ENCODE data around the gene PPIP5K1.

The PPIP5K1 gene

GRCh38 chr15:43516801-43517353, 73.1 kb downstream of the PPIP5K1 start:
- DNase-seq = no peak

GRCh38 chr15:43516185-43516584, 73.8 kb downstream of the PPIP5K1 start:
- DNase-seq = no peak

GRCh38 chr15:43515741-43516140, 74.3 kb downstream of the PPIP5K1 start:
- no peak for DNase-seq

- peak; percentile 63 for DNase-seq
These were observed 75.6 kb downstream of the PPIP5K1 start for GRCh38 chr15:43514241-43515057.

- no peak for DNase-seq
These were observed 76.5 kb downstream of the PPIP5K1 start for GRCh38 chr15:43513550-43513949.

- DNase-seq = no peak
These were observed 78.8 kb downstream of the PPIP5K1 start for GRCh38 chr15:43511012-43511885.

- DNase-seq = peak; percentile 97
These were observed 79.6 kb downstream of the PPIP5K1 start for GRCh38 chr15:43510200-43511011.

GRCh38 chr15:43509660-43510199, 80.3 kb downstream of the PPIP5K1 start:
- no peak for DNase-seq

GRCh38 chr15:43508991-43509659, 80.9 kb downstream of the PPIP5K1 start:
- DNase-seq = no peak

GRCh38 chr15:43508421-43508820, 81.6 kb downstream of the PPIP5K1 start:
- DNase-seq = no peak

GRCh38 chr15:43505738-43506137, 84.3 kb downstream of the PPIP5K1 start:
- DNase-seq = no peak

- DNase-seq = no peak
These were observed 90.4 kb downstream of the PPIP5K1 start for GRCh38 chr15:43499635-43500034.

GRCh38 chr15:43498990-43499389, 91.0 kb downstream of the PPIP5K1 start:
- DNase-seq = no peak

GRCh38 chr15:43493703-43494472, 96.1 kb downstream of the PPIP5K1 start:
- DNase-seq = no peak

- peak; percentile 97 for DNase-seq
These were observed 97.1 kb downstream of the PPIP5K1 start, which contains the start of gene TP53BP1 for GRCh38 chr15:43492673-43493601. Gene TP53BP1 (minus strand): TSS chr15:43493156. CDS start chr15:43493043, 113 bp downstream.

- peak; percentile 33 for DNase-seq
These were observed 97.7 kb downstream of the PPIP5K1 start for GRCh38 chr15:43492266-43492665.

- no peak for DNase-seq
These were observed 100.8 kb downstream of the PPIP5K1 start for GRCh38 chr15:43489191-43489590.

- no peak for DNase-seq
These were observed 101.2 kb downstream of the PPIP5K1 start for GRCh38 chr15:43488790-43489189.

GRCh38 chr15:43487271-43487895, 102.6 kb downstream of the PPIP5K1 start:
- no peak for DNase-seq
